CD4-positive, alpha-beta T cell (primary cell): ENCODE measurements around the gene PSRC1. TPM values are rescaled to one million over a fixed set of nuclear protein-coding genes. Genes with fewer than 3 reads are reported as not detected.

Source experiments
- ATAC-seq: fragments of 200-7000 bp; cut with Tn5 transposase; one replicate; pipeline ENCODE4 v1.10.0; 2022; ENCODE audit warnings: mild to moderate bottlenecking; ENCODE audit not compliant: poor library complexity
- CTCF ChIA-PET: fragments of 350-600 bp; sonication (Branson Sonifier 250); formaldehyde crosslinking; loops from one replicate; lab custom pipeline; 2021; ENCODE audit warnings: antibody characterized with exemption, inconsistent platforms; lab: Charles Lee
- POLR2A ChIA-PET: fragments of 350-600 bp; sonication (Branson Sonifier 250); formaldehyde crosslinking; loops from one replicate; lab custom pipeline; 2021; ENCODE audit warnings: antibody characterized with exemption, inconsistent platforms; lab: Charles Lee
- DNase-seq, 14 experiments: peaks; one replicate each; pipeline ENCODE4 v3.0.0-alpha.2; 2013 to 2020; ENCODE audit warnings: mixed read lengths in 2 of 14
- H3K27ac ChIP-seq, 2 donors: one replicate each; pipeline versions ENCODE4 v1.5.1 to v1.7.0; 2013; ENCODE audit warnings: low read length in 2 of 2, low read depth in 1 of 2, mild to moderate bottlenecking in 1 of 2
- H3K27me3 ChIP-seq, 2 experiments: 1 replicate in 1 of 2; 2 replicates in 1 of 2; pipeline versions ENCODE4 v1.6.1 to v1.7.0; 2013; ENCODE audit warnings: low read length in 2 of 2, control low read depth in 1 of 2, mild to moderate bottlenecking in 1 of 2, moderate library complexity in 1 of 2; ENCODE audit not compliant: insufficient read depth in 2 of 2, control insufficient read depth in 1 of 2
- H3K36me3 ChIP-seq: one replicate; pipeline ENCODE4 v1.6.1; 2013; ENCODE audit warnings: low read length, control low read depth; ENCODE audit not compliant: insufficient read depth
- H3K4me1 ChIP-seq: one replicate; pipeline ENCODE4 v1.6.1; 2013; ENCODE audit warnings: low read length, control low read depth; ENCODE audit not compliant: insufficient read depth
- H3K4me3 ChIP-seq: one replicate; pipeline ENCODE4 v1.5.1; 2013; ENCODE audit warnings: mild to moderate bottlenecking, low read length, moderate library complexity
- H3K9me3 ChIP-seq, 2 experiments: 1 replicate in 1 of 2; 2 replicates in 1 of 2; pipeline versions ENCODE4 v1.6.1 to v1.7.0; 2013; ENCODE audit warnings: low read length in 2 of 2, mild to moderate bottlenecking in 2 of 2, control low read depth in 1 of 2, moderate library complexity in 1 of 2; ENCODE audit not compliant: control insufficient read depth in 1 of 2, insufficient read depth in 1 of 2
- H3K27ac Mint-ChIP-seq: one replicate; pipeline ENCODE4 v1.8.0; 2020; ENCODE audit warnings: mixed read lengths
- H3K27me3 Mint-ChIP-seq: one replicate; pipeline ENCODE4 v1.8.0; 2021; ENCODE audit warnings: mixed read lengths
- H3K36me3 Mint-ChIP-seq: one replicate; pipeline ENCODE4 v1.8.0; 2021; ENCODE audit warnings: low read depth, mixed read lengths
- H3K4me1 Mint-ChIP-seq: one replicate; pipeline ENCODE4 v1.8.0; 2021; ENCODE audit warnings: low read depth, mixed read lengths
- H3K4me3 Mint-ChIP-seq: one replicate; pipeline ENCODE4 v1.8.0; 2020; ENCODE audit warnings: mild to moderate bottlenecking, mixed read lengths
- H3K9me3 Mint-ChIP-seq: one replicate; pipeline ENCODE4 v1.8.0; 2020; ENCODE audit warnings: mixed read lengths
- intact Hi-C, 2 experiments: fragments of 100-400 bp; cut with DNase I in 1 of 2; cut with micrococcal nuclease in 1 of 2; formaldehyde crosslinking; loops; one replicate each; pipeline versions ENCODE4 v1.15.1 to v1.9.0; 2023 to 2025; cut with DNase I, micrococcal nuclease
- total RNA-seq, 174 experiments: library from RNA in 2 of 174; stranded (reverse) in 2 of 174; gene quantifications; one replicate each; pipeline ENCODE4 v1.2.3 and lab custom pipeline; 2021 to 2026
- TF ChIP-seq, protein P1 (sequence below): fragments of 200-600 bp; IDR thresholded peaks from one replicate; pipeline ENCODE4 v1.8.0; 2022; ENCODE audit warnings: antibody characterized with exemption, mild to moderate bottlenecking

Gene PSRC1
- total RNA-seq, 2 experiments from 2014 or later: 0.22 to 0.91 TPM

DNA sequence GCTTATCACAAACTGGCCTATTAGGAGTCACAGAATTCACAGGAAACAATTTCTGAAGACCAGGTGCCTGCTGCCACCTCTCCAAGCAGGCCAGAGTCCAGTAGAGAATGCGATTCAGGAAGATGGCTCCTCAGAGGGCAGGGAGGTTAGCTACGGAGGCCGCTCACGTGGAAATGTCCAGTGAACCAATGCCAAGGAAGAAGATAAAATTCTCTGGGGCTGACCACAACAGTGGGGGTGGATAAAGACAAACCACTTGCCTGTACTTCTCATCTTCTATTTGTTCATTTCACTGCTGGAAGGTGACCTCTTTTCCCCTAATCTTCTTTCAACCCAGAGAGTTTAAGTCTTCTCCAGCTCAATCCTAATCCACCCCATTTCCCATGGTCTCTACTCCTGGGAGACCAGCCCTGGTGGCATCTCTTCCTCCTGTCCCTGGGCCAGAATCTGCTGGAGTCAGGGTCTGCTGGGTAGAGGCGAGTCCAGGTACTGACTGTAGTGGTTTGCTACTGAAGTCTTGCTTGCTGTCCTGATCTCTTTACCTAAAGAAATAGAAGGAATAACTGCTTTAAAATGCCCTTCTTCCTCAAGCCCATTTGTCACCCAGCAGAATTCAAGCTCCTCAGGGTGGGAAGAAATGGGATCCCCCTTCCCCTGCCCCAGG, 3.2 kb downstream of the PSRC1 start:
- peaks cover 34% of the 10 kb centered on the region for H3K4me1 ChIP-seq
- H3K36me3 ChIP-seq: no peaks in the 10 kb centered on the region
- H3K4me1 Mint-ChIP-seq: peaks cover 19% of the 10 kb centered on the region
- H3K36me3 Mint-ChIP-seq: peaks cover 8% of the 10 kb centered on the region
- H3K9me3 ChIP-seq: no peaks in the 10 kb centered on the region
- intact Hi-C loops: loop anchor here (2.0 to 10.0 kb wide), 5 partner anchors 67 to 705 kb away; partner anchors contain the start of genes AHCYL1 (in 1 of the 2), ATXN7L2 (in 1 of the 2) and SARS1 (in 1 of the 2)
- TF ChIP-seq, protein P1, sequence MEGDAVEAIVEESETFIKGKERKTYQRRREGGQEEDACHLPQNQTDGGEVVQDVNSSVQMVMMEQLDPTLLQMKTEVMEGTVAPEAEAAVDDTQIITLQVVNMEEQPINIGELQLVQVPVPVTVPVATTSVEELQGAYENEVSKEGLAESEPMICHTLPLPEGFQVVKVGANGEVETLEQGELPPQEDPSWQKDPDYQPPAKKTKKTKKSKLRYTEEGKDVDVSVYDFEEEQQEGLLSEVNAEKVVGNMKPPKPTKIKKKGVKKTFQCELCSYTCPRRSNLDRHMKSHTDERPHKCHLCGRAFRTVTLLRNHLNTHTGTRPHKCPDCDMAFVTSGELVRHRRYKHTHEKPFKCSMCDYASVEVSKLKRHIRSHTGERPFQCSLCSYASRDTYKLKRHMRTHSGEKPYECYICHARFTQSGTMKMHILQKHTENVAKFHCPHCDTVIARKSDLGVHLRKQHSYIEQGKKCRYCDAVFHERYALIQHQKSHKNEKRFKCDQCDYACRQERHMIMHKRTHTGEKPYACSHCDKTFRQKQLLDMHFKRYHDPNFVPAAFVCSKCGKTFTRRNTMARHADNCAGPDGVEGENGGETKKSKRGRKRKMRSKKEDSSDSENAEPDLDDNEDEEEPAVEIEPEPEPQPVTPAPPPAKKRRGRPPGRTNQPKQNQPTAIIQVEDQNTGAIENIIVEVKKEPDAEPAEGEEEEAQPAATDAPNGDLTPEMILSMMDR: no peak
- no peak overlapping the region for H3K27ac ChIP-seq
- no peak overlapping the region for H3K4me3 Mint-ChIP-seq
- H3K27me3 Mint-ChIP-seq: no peaks in the 10 kb centered on the region
- ATAC-seq (no peak), DNase-seq (no peak)
- H3K27ac Mint-ChIP-seq: no peak overlapping the region
- ChIA-PET POLR2A (no interaction called here), CTCF (interaction anchor here (1.3 to 3.5 kb wide), 2 partner anchors 253 kb away, joined by 4 to 26 read pairs; no protein-coding TSS in a partner anchor)
- no peaks in the 10 kb centered on the region for H3K27me3 ChIP-seq
- no peak overlapping the region for H3K4me3 ChIP-seq
- H3K9me3 Mint-ChIP-seq: no peaks in the 10 kb centered on the region

DNA sequence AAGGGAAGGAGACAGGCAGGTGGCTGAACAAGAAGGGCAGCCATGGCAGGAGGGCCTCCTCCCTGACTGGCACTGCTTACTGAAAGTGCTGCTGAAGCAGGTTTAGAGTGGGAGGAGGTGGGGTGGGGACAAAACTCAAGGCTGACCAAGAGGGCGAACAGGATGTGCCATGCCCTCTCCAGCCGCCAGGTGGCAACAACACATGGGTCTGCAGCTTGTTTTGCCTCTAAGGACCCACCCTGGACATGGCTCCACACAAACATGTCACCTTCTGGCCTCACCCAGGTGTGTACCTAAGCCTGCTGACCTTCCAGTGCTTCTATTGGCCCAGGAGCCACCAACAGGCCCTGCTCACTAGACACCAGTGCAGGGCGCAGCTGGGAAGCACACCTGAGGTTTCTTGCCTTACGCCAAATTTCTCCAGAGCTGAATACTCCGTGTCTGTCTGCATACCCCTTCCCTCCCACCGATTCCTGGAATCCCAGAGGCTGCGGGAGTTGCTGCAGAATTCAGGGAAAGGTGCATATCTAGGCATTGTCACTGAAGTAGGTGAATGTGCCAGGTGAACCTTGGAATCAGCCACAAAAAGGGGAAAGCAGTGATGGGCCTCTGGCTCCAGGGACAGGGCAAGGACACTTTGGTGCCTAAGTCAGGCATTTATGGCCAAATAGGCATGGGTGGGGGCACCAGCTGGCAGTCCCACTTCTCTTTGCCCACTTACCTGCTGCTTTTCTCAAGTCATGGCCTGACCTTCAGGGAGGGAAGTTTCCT, 5.3 kb downstream of the PSRC1 start:
- peak; percentile 78 for ATAC-seq
- Mint-ChIP-seq H3K9me3 (no peaks in the 10 kb centered on the region), H3K4me3 (no peak overlapping the region), H3K36me3 (no peaks in the 10 kb centered on the region), H3K27ac (no peak overlapping the region), H3K27me3 (no peaks in the 10 kb centered on the region), H3K4me1 (peaks cover 4% of the 10 kb centered on the region)
- Histone ChIP-seq H3K27ac (no peak overlapping the region), H3K4me3 (no peak overlapping the region), H3K9me3 (no peaks in the 10 kb centered on the region), H3K27me3 (no peaks in the 10 kb centered on the region), H3K4me1 (peaks cover 19% of the 10 kb centered on the region), H3K36me3 (no peaks in the 10 kb centered on the region)
- CTCF ChIA-PET: interaction anchor here (0.5 to 3.5 kb wide), 9 partner anchors 8 to 255 kb away, joined by 3 to 26 read pairs (median 4); partner anchors contain the start of genes CYB561D1 and SORT1
- peak; percentile 34 to 76 (median 48) for DNase-seq
- intact Hi-C loops: loop anchor here (1.0 to 2.0 kb wide), 3 partner anchors 122 to 256 kb away; no protein-coding TSS in a partner anchor
- POLR2A ChIA-PET: no interaction called here
- TF ChIP-seq, protein P1: peak; percentile 79

DNA sequence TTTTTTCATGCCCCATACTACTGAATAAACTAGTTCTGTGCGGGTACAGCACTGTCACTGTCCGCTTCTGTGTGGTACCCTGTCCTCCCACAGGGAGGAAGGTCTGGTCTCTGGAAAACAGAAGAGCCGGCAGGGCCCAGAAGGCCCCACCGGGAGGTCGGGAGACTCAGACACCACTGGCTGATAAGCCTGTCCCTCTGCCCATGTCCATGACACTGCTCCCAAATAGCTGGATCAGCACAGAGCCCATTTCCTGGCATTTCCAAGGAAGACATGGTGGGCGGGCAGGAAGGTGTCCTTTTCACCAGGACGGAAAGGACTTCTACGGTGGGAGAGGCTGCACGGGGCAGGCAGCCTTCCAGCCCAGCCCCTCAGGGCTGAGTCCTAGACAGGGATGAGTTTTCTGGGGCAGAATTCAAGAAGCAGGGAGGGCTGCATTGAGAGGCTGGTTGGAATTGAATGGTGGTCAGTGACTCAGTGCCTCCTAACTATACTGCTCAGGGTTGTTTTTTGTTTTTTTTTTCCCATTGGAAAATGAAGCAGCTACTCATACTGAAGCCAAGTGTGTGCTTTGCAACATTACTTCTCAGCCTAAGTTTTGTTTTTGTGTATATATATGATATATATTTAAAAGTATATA, 7.1 kb downstream of the PSRC1 start:
- intact Hi-C loops: loop anchor here in 1 of 2 experiments (2.0 kb wide), 1 partner anchor 257 kb away; no protein-coding TSS in a partner anchor
- Histone ChIP-seq H3K9me3 (no peaks in the 10 kb centered on the region), H3K27ac (no peak overlapping the region), H3K27me3 (no peaks in the 10 kb centered on the region), H3K4me1 (peaks cover 6% of the 10 kb centered on the region), H3K36me3 (no peaks in the 10 kb centered on the region), H3K4me3 (no peak overlapping the region)
- Mint-ChIP-seq H3K9me3 (no peaks in the 10 kb centered on the region), H3K27me3 (no peaks in the 10 kb centered on the region), H3K27ac (no peak overlapping the region), H3K4me3 (no peak overlapping the region), H3K36me3 (no peaks in the 10 kb centered on the region), H3K4me1 (no peaks in the 10 kb centered on the region)
- CTCF ChIA-PET: interaction anchor here (3.5 kb wide), 1 partner anchor 256 kb away, joined by 26 read pairs; no protein-coding TSS in a partner anchor
- DNase-seq (no peak), ATAC-seq (no peak)
- POLR2A ChIA-PET: no interaction called here
- TF ChIP-seq, protein P1: no peak
